GM19328 (cell line): ENCODE measurements around the gene CARMIL1.

Experiments used
- ATAC-seq: cut with Tn5 transposase; IDR thresholded peaks from one replicate; pipeline ENCODE4 v1.9.1; 2021; ENCODE audit warnings: mild to moderate bottlenecking, moderate library complexity; ENCODE audit not compliant: unreplicated experiment

The CARMIL1 gene

GRCh38 chr6:25332165-25332564 is 53.0 kb downstream of the CARMIL1 start:
- ATAC-seq = no peak

- ATAC-seq = no peak
Measured at GRCh38 chr6:25332655-25333071, 53.5 kb downstream of the CARMIL1 start.

GRCh38 chr6:25333471-25333870 is 54.3 kb downstream of the CARMIL1 start:
- ATAC-seq = no peak

- no peak for ATAC-seq
Measured at GRCh38 chr6:25334793-25335192, 55.6 kb downstream of the CARMIL1 start.

GRCh38 chr6:25336996-25337395 is 57.8 kb downstream of the CARMIL1 start:
- no peak for ATAC-seq

- no peak for ATAC-seq
Measured at GRCh38 chr6:25337431-25337830, 58.3 kb downstream of the CARMIL1 start.

GRCh38 chr6:25340431-25341202 is 61.4 kb downstream of the CARMIL1 start:
- no peak for ATAC-seq

- ATAC-seq = no peak
Measured at GRCh38 chr6:25341203-25341552, 62.0 kb downstream of the CARMIL1 start.

GRCh38 chr6:25341923-25342619 is 62.9 kb downstream of the CARMIL1 start:
- ATAC-seq = no peak

- no peak for ATAC-seq
Measured at GRCh38 chr6:25342802-25343201, 63.6 kb downstream of the CARMIL1 start.

GRCh38 chr6:25343984-25344383 is 64.8 kb downstream of the CARMIL1 start:
- no peak for ATAC-seq

- ATAC-seq = no peak
Measured at GRCh38 chr6:25344827-25345226, 65.7 kb downstream of the CARMIL1 start.

- no peak for ATAC-seq
Measured at GRCh38 chr6:25346064-25346463, 66.9 kb downstream of the CARMIL1 start.

GRCh38 chr6:25350573-25350972 is 71.4 kb downstream of the CARMIL1 start:
- ATAC-seq = no peak

GRCh38 chr6:25351485-25351884 is 72.3 kb downstream of the CARMIL1 start:
- no peak for ATAC-seq

- no peak for ATAC-seq
Measured at GRCh38 chr6:25352285-25352684, 73.1 kb downstream of the CARMIL1 start.

- ATAC-seq = no peak
Measured at GRCh38 chr6:25354078-25354932, 75.1 kb downstream of the CARMIL1 start.

- no peak for ATAC-seq
Measured at GRCh38 chr6:25359191-25359861, 80.2 kb downstream of the CARMIL1 start.

GRCh38 chr6:25359891-25360290 is 80.7 kb downstream of the CARMIL1 start:
- ATAC-seq = no peak

- no peak for ATAC-seq
Measured at GRCh38 chr6:25360621-25361020, 81.4 kb downstream of the CARMIL1 start.

GRCh38 chr6:25363427-25363826 is 84.3 kb downstream of the CARMIL1 start:
- ATAC-seq = no peak
